DMS79 (cell line): ENCODE measurements around the gene P2RX1.

Experiments used
- DNase-seq: peaks from one replicate; lab custom pipeline; 2025; lab: John Stamatoyannopoulos, UW

P2RX1 gene

DNA sequence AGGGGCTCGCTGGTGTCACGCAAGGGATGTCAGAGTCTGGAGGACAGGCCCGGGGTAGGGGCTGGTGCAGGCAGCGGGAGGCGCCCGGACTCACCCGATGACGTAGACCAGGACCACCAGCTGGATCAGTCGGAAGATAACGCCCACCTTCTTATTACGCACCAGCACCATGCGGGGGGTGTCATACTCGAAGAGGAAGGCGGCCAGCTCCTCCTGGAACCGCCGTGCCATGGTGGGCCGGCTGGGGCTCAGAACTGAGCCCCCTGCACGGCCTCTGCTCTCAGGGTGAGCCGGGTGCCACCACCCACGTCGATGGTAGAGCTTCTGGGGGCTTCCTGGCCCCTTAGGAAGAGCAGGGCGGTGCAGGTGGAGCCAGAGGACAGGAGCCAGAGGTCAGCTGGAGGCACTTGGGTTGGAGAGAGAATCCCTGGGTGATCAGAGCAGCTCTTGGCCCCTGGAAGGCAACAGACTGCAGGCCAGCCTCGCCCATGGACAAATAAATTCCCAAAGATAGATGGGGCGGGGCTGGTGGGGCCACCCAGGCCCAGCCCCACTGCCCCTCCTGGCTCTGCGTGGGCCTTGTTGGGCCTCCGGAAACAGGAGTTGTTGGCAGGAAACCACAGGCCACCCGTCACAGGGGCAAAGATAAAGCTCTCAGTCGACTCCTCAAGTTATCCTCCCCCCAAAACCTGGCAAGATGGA lies at the start of gene P2RX1:
Gene P2RX1, minus strand, starts transcription at position 471 of the 702 bp plus-strand sequence. Its CDS starts 240 bp downstream, at position 231.
- no peak for DNase-seq

GRCh38 chr17:3965118-3965800 lies 49.0 kb upstream of the P2RX1 start:
- peak; percentile 80 for DNase-seq

GRCh38 chr17:3964203-3965117 lies 48.2 kb upstream of the P2RX1 start, which contains the start of gene ATP2A3:
ATP2A3 (minus strand) TSS chr17:3964437; CDS start chr17:3964291, 146 bp downstream.
- DNase-seq, result peak; percentile 20

- no peak for DNase-seq
These were observed 47.3 kb upstream of the P2RX1 start for GRCh38 chr17:3963237-3964201.

- no peak for DNase-seq
These were observed 46.6 kb upstream of the P2RX1 start for GRCh38 chr17:3962965-3963236.

- no peak for DNase-seq
These were observed 46.1 kb upstream of the P2RX1 start for GRCh38 chr17:3962217-3962964.

DNA sequence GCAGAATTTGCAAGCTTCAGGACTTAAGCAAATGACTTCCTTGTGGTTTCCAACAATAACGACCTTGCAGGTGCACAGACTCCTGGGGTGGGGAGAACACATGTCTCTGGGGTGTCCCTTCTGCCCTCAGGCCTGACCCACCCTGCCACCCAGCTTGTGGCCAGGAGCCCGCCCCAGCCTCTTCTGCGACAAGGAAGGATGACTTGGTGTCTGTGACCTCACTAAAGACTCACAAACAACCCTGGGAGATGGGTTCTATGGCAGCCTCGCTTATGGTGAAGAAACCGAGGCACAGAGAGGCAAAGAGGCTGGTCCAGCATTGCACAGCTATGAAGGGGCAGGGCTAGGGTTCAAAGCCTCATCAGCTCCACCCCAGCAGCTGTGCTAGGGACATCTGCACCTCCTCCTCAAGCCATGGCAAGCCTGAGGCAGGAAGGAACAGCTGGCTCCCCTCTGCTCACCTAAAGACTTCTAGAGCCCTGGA lies 45.3 kb upstream of the P2RX1 start:
- DNase-seq, result no peak

- peak; percentile 37 for DNase-seq
These were observed 44.5 kb upstream of the P2RX1 start for GRCh38 chr17:3960764-3961163.

DNA sequence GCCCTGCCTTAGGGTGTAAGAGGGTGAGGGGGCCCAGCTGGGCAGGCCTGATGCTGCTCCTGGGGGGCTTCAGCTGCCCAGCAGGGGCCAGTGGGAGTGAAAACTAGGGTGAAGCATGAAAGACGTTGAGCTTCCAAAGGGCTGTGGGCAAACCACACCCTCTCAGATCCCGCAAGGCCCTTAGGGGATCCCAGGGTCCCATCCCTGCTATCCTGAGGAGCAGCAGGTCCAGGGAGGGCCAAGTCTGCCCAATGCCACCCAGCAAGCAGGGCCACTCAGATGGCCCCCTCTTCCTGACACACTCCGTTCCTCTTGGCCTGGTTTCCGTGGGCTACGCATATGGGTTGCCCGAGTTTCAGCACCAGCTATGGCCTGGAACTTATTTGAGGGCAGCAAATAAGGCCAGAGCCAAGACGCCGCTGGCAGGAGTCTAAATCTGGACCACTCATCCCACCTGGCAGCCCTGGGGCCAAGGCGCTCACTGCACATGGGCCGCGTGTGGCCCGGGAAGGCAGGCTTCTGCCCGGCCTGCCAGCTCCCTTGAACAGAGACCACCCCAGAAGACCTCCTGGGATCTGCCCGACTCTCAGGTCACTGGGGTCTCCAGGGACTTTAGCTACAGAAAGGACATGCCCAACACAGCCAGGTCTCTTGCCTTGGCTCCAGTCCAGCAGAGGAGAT lies 43.8 kb upstream of the P2RX1 start:
- DNase-seq, result no peak

GRCh38 chr17:3959295-3959899 lies 43.1 kb upstream of the P2RX1 start:
- DNase-seq, result peak; percentile 53

DNA sequence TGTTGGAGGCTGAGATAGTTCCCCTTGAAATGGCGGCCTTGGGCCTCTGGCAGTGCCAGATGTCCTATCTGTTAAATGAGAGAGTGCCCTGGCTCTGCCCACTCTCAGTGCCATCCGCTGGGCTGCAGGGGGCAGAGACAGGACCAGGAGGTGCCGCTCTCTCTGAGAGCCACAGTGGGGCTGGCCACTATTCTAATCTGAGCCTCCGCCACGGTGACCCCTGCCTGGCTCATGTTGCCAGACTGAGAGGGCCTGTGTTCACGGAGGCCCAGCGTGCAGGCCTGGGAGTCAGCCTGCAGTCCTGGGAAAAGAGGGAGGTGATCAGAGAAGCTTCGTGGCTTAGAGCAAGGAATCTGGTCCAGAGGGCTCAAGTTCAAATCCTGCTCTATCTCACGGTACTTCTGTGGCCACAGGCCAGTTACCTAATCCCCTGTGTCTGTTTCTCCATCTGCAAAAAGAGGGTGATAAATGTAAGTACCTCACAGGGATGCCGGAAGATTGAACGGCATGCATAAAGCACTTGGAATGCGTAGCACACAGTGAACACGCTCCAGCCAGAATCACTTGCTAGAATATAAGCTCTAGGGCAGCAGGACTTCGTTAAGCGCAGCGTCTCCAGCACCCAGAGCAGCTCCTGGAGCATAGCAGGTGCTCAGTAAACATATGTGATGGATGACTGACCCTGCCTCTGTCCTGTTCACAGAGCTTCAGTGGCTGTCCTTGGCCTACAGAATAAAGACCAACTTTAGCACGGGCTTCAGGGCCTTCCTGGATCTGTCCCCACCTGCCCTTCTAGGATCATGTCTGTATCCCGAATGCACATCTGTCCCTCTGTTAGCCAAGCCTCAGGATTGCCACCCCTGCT lies 41.7 kb upstream of the P2RX1 start:
- DNase-seq, result no peak

GRCh38 chr17:3956983-3957382 lies 40.7 kb upstream of the P2RX1 start:
- DNase-seq, result no peak

- no peak for DNase-seq
These were observed 40.2 kb upstream of the P2RX1 start for GRCh38 chr17:3956327-3956957.

DNA sequence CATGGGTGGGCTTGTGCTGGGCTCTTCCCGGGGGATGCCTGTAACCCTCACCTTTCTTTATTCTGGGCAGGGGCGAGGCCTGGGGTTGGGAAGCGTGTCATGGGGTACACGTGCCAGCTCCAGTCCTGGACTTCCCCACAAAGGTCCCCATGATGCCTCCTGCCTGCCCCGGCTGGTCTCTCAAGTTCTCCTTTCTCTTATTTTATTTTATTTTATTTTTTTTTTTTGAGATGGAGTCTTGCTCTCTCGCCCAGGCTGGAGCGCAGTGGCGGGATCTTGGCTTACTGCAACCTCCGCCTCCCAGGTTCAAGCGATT lies 39.4 kb upstream of the P2RX1 start:
- no peak for DNase-seq

GRCh38 chr17:3954976-3955672 lies 38.9 kb upstream of the P2RX1 start:
- no peak for DNase-seq

DNA sequence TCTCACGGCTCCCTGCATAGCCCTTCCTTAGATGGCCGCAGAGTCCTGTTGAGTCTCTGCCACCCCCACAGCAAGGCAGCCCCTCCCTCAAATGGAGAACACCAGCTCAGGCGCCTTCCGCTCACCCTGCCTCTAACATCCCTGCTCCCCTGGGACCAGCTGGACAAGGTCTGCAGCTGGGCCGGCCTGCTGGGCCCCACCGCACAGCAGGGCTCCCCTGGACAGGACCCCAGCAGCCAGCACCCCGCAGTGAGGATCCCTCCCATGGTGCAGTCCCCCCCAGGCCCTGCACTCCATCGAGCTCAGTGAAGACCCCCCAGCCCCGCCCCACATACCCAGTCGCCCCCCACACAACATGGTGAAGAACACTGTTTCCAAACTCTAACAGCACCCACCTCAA lies 37.8 kb upstream of the P2RX1 start:
- DNase-seq, result no peak

GRCh38 chr17:3953542-3953941 lies 37.3 kb upstream of the P2RX1 start:
- DNase-seq, result no peak

DNA sequence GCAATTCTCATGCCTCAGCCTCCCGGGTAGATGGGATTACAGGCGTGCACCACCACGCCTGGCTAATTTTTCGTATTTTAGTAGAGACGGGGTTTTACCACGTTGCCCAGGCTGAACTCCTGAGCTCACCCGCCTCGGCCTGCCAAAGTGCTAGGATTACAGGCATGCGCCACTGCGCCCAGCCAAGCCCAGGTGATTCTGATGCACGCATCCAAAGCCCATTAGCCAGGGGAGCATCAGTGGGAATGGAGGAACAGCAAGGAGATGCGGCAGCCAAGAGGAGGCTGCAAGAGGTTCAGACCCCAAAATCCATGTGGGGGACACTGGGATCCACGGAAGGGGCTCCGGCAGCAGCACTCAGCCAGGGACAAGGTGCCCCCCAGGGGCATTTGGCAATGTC lies 35.9 kb upstream of the P2RX1 start:
- no peak for DNase-seq
